ENCODE results near the gene ADARB2.

GRCh38 chr10:1641402-1641801 is 95.9 kb downstream of the ADARB2 start:
- no peak for TF ChIP-seq PKNOX1 (IDR thresholded peaks at IDR 0.05)
- TF ChIP-seq SP1 (IDR thresholded peaks at IDR 0.05) = no peak
- no peak for TF ChIP-seq SUZ12 (IDR thresholded peaks at IDR 0.05)
- no peak for TF ChIP-seq ELF4 (IDR thresholded peaks at IDR 0.05)
- TF ChIP-seq ZNF384 (IDR thresholded peaks at IDR 0.05) = no peak
- TF ChIP-seq L3MBTL2 (conservative IDR thresholded peaks at IDR 0.05) = no peak
- TF ChIP-seq FOXA1 (IDR thresholded peaks at IDR 0.05) = no peak
- TF ChIP-seq LEF1 (IDR thresholded peaks at IDR 0.05; ENCODE audit: borderline replicate concordance) = no peak
- no peak for TF ChIP-seq FOXM1 (IDR thresholded peaks at IDR 0.05; ENCODE audit: borderline replicate concordance)
- TF ChIP-seq HDGF (IDR thresholded peaks at IDR 0.05; ENCODE audit: borderline replicate concordance) = no peak

Measured in HEK293T (cell line).